H1 (cell line): ENCODE measurements around the gene CES3. TPM values are rescaled to one million over a fixed set of nuclear protein-coding genes. Genes with fewer than 3 reads are reported as not detected.

Experiments used
- CHD7 ChIP-seq: fragments of 300-600 bp; sonication (generic); IDR thresholded peaks from 2 replicates; pipeline ENCODE4 v1.7.1; 2012; ENCODE audit warnings: low read length, moderate library complexity, mild to moderate bottlenecking, inconsistent platforms; ENCODE audit not compliant: insufficient replicate concordance
- JUND ChIP-seq: IDR thresholded peaks from 2 replicates; pipeline ENCODE4 v1.6.1; 2011; ENCODE audit warnings: mild to moderate bottlenecking, improper control_type of control experiment, low read length
- polyA plus RNA-seq, 7 experiments: library from polyadenylated mRNA; depleted of rRNA in 3 of 7; stranded (reverse) in 5 of 7; unstranded in 2 of 7; fragments of >200 nt in 5 of 7; fragments of 200-250 nt in 2 of 7; gene quantifications; 1 replicate in 5 of 7; 2 replicates in 1 of 7; 4 replicates in 1 of 7; pipeline versions ENCODE4 v1.2.1 to v1.2.3, GENCODE V29; 2011 to 2013; ENCODE audit warnings: missing spikeins in 2 of 7, mixed read lengths in 2 of 7
- total RNA-seq: library from RNA; stranded (reverse); fragmentation: NEBNext Ultra II Directional; extraction: Animal tissue kit (Norgen Biotek cat#: 25700); gene quantifications from 2 replicates; pipeline ENCODE4 v1.2.1, GENCODE V29; 2021

CES3 gene
- total and polyA plus RNA-seq, 2 of the 8 experiments (the other 6 are each of a cell fraction or from before 2014, with no cell fraction given) = 1.6 to 2.2 TPM

GRCh38 chr16:66983033-66983432, 22.0 kb downstream of the CES3 start (continued):
- no peak for TF ChIP-seq CHD7
- TF ChIP-seq JUND = no peak
